ENCODE results near the gene NIT1. TPM values are rescaled to one million over a fixed set of nuclear protein-coding genes. Genes with fewer than 3 reads are reported as not detected.

Gene NIT1
- total and polyA plus RNA-seq, 10 of the 15 experiments (the other 5 are each of a cell fraction or from before 2014, with no cell fraction given) = 19.2 to 54.4 (median 28.3) TPM

DNA sequence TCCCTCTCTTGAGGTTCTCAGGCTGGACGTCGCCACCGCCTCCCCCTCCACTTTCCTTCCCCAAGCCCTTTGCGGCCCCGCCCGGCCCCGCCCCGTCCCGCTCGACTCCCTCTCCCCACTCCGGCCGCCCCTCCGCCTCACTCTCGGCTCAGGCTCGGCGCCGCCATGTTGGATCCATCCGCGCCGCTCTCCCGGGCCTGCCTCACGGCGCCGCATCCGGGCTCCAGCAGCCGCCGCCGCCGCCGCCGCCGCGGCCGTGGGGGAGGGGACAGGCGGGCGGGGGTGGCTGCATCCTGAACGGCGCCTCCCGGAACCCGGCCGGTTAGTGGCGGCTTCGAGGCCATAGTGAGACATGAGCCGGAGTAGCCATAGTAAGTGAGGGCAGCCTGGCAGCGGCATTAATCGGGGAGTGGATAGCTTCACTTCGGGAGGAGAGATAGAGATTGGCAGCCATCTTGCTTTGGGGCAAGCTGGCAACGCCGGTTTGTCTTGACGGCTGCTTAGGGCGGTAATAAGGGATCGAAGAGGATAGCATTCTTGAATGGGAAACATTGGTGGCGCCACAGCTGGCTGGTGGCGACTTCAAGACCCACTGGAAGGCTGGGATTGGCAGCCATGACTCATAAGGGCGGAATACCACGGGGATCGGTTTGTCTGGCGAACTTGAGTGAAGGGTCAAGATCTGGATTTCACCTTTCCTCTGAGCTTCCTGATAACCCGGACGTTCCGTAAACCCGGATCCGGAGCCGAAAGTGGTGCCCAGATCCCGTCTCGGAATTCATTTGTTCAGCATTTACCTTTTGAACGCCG, 14.7 kb downstream of the NIT1 start, which contains the start of gene DEDD (continued):
- TF ChIP-seq FOXM1 (IDR thresholded peaks at IDR 0.05; ENCODE audit: low read depth, low read length) = no peak
- TF ChIP-seq TAF1 (IDR thresholded peaks at IDR 0.05; ENCODE audit: borderline replicate concordance, low read depth, low read length) = peak; percentile 78; the same call in 1 of the 2 replicates
- no peak for TF ChIP-seq NR2C2 (IDR thresholded peaks at IDR 0.05; ENCODE audit: borderline replicate concordance, control insufficient read depth, insufficient read length, low read depth)
- TF ChIP-seq EP300 (IDR thresholded peaks at IDR 0.05; ENCODE audit: borderline replicate concordance in 1 of 2, control insufficient read depth in 1 of 2, low read depth in 2 of 2, low read length in 2 of 2) = peak in 1 of 2 experiments; percentile 51; a peak in 2 of 4 replicates
- 0 out of 2 replicates have a peak, but pooled peaks have one; percentile 25 for TF ChIP-seq ATF7 (IDR thresholded peaks at IDR 0.05; ENCODE audit: low read depth)
- 0 out of 2 replicates have a peak, but pooled peaks have one; percentile 49 for TF ChIP-seq RCOR1 (conservative IDR thresholded peaks at IDR 0.05; ENCODE audit: low read depth, low read length)
- TF ChIP-seq SIX5 (IDR thresholded peaks at IDR 0.05; ENCODE audit: low read depth, low read length, severe bottlenecking) = peak; percentile 89
- TF ChIP-seq ESRRA (IDR thresholded peaks at IDR 0.05; ENCODE audit: low read length) = no peak
- no peak for TF ChIP-seq BCL11A (IDR thresholded peaks at IDR 0.05; ENCODE audit: low read depth, low read length)
- no peak for TF ChIP-seq BRCA1 (IDR thresholded peaks at IDR 0.05; ENCODE audit: low read depth, low read length)
- no peak; the same call in 1 of the 2 replicates for TF ChIP-seq SIN3A (IDR thresholded peaks at IDR 0.05; ENCODE audit: low read depth, low read length)
- TF ChIP-seq BMI1 (IDR thresholded peaks at IDR 0.05; ENCODE audit: borderline replicate concordance) = 0 out of 2 replicates have a peak, but pooled peaks have one; percentile 12
- 0 out of 2 replicates have a peak, but pooled peaks have one; percentile 24 for TF ChIP-seq POLR2AphosphoS5 (IDR thresholded peaks at IDR 0.05; ENCODE audit: low read length)
- TF ChIP-seq BACH1 (IDR thresholded peaks at IDR 0.05; ENCODE audit: borderline replicate concordance) = peak; percentile 72; the same call in 1 of the 2 replicates
- TF ChIP-seq, protein P1, sequence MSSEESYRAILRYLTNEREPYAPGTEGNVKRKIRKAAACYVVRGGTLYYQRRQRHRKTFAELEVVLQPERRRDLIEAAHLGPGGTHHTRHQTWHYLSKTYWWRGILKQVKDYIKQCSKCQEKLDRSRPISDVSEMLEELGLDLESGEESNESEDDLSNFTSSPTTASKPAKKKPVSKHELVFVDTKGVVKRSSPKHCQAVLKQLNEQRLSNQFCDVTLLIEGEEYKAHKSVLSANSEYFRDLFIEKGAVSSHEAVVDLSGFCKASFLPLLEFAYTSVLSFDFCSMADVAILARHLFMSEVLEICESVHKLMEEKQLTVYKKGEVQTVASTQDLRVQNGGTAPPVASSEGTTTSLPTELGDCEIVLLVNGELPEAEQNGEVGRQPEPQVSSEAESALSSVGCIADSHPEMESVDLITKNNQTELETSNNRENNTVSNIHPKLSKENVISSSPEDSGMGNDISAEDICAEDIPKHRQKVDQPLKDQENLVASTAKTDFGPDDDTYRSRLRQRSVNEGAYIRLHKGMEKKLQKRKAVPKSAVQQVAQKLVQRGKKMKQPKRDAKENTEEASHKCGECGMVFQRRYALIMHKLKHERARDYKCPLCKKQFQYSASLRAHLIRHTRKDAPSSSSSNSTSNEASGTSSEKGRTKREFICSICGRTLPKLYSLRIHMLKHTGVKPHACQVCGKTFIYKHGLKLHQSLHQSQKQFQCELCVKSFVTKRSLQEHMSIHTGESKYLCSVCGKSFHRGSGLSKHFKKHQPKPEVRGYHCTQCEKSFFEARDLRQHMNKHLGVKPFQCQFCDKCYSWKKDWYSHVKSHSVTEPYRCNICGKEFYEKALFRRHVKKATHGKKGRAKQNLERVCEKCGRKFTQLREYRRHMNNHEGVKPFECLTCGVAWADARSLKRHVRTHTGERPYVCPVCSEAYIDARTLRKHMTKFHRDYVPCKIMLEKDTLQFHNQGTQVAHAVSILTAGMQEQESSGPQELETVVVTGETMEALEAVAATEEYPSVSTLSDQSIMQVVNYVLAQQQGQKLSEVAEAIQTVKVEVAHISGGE (CRISPR knock-in tag; IDR thresholded peaks at IDR 0.05) = no peak
- TF ChIP-seq MEF2B (IDR thresholded peaks at IDR 0.05; ENCODE audit: partially characterized antibody, poor library complexity, severe bottlenecking) = no peak
- no peak for TF ChIP-seq CHD1 (IDR thresholded peaks at IDR 0.05; ENCODE audit: low read depth, low read length)
- TF ChIP-seq RAD21 (IDR thresholded peaks at IDR 0.05; ENCODE audit: insufficient read depth, low read depth, low read length) = no peak
- peak; percentile 99 for TF ChIP-seq STAT1 (conservative IDR thresholded peaks at IDR 0.05)
- TF ChIP-seq ZSCAN29 (IDR thresholded peaks at IDR 0.05) = 0 out of 2 replicates have a peak, but pooled peaks have one; percentile 12
- TF ChIP-seq KLF5 (IDR thresholded peaks at IDR 0.05; ENCODE audit: partially characterized antibody) = peak; percentile 84
- TF ChIP-seq EGR1 (IDR thresholded peaks at IDR 0.05; ENCODE audit: borderline replicate concordance in 1 of 2, low read depth in 2 of 2, low read length in 2 of 2) = peak in 1 of 2 experiments; percentile 94; a peak in 2 of 3 replicates
- TF ChIP-seq ZZZ3 (IDR thresholded peaks at IDR 0.05; ENCODE audit: control insufficient read depth, insufficient read length, low read depth) = no peak
- TF ChIP-seq SP1 (IDR thresholded peaks at IDR 0.05; ENCODE audit: low read depth, low read length) = no peak
- TF ChIP-seq, protein P2, sequence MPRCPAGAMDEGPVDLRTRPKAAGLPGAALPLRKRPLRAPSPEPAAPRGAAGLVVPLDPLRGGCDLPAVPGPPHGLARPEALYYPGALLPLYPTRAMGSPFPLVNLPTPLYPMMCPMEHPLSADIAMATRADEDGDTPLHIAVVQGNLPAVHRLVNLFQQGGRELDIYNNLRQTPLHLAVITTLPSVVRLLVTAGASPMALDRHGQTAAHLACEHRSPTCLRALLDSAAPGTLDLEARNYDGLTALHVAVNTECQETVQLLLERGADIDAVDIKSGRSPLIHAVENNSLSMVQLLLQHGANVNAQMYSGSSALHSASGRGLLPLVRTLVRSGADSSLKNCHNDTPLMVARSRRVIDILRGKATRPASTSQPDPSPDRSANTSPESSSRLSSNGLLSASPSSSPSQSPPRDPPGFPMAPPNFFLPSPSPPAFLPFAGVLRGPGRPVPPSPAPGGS (IDR thresholded peaks at IDR 0.05; ENCODE audit: borderline replicate concordance, insufficient read depth, low read depth, low read length, poor library complexity, severe bottlenecking) = no peak

All from GM12878 (cell line).